Upper lobe of left lung (tissue), 4 donors: Measurements from ENCODE around the gene IGSF21.

Source experiments
- POLR2A ChIP-seq, 4 donors: fragments of 450-650 bp; IDR thresholded peaks; one replicate each; pipeline ENCODE4 v1.5.1; 2016 to 2017; ENCODE audit warnings: antibody characterized with exemption in 4 of 4, mild to moderate bottlenecking in 2 of 4
- POLR2AphosphoS5 ChIP-seq, 2 donors: sonication (generic); formaldehyde crosslinking; IDR thresholded peaks; one replicate each; pipeline ENCODE4 v1.5.1; 2017; ENCODE audit warnings: antibody characterized with exemption in 2 of 2
- TF ChIP-seq, protein P1 (sequence below), 6 experiments: fragments of 450-650 bp in 4 of 6; fragments of 200-600 bp in 2 of 6; sonication (generic) in 2 of 6; IDR thresholded peaks; one replicate each; pipeline ENCODE4 v1.5.1; 2016 to 2019; ENCODE audit warnings: antibody characterized with exemption in 6 of 6

DNA sequence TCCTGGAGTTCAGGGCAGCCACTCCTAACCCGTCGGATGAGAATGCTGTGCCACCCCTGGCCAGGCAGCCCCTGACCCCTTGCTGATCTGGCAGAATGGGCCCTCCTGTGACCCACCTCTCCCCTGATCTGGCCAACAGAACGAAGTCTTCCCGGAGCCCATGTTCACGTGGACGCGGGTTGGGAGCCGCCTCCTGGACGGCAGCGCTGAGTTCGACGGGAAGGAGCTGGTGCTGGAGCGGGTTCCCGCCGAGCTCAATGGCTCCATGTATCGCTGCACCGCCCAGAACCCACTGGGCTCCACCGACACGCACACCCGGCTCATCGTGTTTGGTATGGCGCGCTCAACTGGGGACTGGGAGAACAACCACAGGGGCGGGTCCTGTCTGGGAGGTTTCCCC, 269.1 kb downstream of the IGSF21 start:
- TF ChIP-seq, protein P1, sequence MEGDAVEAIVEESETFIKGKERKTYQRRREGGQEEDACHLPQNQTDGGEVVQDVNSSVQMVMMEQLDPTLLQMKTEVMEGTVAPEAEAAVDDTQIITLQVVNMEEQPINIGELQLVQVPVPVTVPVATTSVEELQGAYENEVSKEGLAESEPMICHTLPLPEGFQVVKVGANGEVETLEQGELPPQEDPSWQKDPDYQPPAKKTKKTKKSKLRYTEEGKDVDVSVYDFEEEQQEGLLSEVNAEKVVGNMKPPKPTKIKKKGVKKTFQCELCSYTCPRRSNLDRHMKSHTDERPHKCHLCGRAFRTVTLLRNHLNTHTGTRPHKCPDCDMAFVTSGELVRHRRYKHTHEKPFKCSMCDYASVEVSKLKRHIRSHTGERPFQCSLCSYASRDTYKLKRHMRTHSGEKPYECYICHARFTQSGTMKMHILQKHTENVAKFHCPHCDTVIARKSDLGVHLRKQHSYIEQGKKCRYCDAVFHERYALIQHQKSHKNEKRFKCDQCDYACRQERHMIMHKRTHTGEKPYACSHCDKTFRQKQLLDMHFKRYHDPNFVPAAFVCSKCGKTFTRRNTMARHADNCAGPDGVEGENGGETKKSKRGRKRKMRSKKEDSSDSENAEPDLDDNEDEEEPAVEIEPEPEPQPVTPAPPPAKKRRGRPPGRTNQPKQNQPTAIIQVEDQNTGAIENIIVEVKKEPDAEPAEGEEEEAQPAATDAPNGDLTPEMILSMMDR (IDR thresholded peaks at IDR 0.05) = no peak
- TF ChIP-seq POLR2A (IDR thresholded peaks at IDR 0.05) = no peak
- TF ChIP-seq POLR2AphosphoS5 (IDR thresholded peaks at IDR 0.05) = no peak
